IPS-NIHi7 (cell line): Measurements from ENCODE around the gene PHLPP1.

Experiments
- DNase-seq: peaks from one replicate; pipeline ENCODE4 v3.0.0; 2012; ENCODE audit warnings: mixed read lengths; ENCODE audit errors: extremely low spot score

Gene PHLPP1

DNA sequence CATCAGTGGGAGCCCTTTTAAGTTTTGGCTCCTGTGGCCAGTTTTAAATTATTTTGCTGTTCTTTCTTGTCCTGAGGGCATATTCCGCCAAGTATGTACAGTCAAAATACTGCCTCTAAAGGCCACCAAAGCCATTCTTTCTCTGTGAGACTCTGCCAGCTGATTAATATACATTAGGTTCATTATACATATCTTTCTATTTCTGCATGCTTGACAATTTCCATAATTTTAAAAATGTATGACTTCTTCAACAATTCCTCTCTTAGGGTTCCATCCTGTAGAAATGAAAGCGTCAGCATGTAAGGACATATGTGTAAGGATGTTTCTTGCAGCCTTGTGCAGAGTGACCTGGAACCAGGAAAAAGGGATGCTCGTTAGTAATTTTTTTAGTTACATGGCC is 291.9 kb downstream of the PHLPP1 start:
- no peak for DNase-seq

- peak; percentile 72 for DNase-seq
These were observed 300.9 kb downstream of the PHLPP1 start for GRCh38 chr18:63016270-63016669.

DNA sequence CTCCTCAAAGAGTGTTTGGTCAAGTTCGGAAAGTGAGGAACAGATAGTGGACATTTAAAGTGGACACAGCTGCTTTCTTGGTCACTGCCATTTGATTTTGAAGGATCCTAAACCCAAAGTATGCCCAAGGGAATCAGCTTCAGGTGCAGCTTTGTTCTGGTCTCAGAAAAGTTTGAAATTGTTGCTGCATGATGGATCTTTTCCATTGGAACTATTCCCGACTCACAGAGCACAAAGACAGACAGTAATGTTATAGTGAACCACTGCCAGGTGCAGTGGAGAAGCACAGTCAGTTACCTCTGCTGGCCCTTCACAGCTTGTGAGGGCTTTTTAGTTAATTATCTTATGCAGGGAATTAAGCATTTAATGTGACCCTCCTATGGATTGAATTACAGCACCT is 301.7 kb downstream of the PHLPP1 start:
- no peak for DNase-seq

- DNase-seq = no peak
These were observed 302.6 kb downstream of the PHLPP1 start for GRCh38 chr18:63017977-63018376.

- DNase-seq = peak; percentile 89
These were observed 307.2 kb downstream of the PHLPP1 start for GRCh38 chr18:63022429-63023022.

DNA sequence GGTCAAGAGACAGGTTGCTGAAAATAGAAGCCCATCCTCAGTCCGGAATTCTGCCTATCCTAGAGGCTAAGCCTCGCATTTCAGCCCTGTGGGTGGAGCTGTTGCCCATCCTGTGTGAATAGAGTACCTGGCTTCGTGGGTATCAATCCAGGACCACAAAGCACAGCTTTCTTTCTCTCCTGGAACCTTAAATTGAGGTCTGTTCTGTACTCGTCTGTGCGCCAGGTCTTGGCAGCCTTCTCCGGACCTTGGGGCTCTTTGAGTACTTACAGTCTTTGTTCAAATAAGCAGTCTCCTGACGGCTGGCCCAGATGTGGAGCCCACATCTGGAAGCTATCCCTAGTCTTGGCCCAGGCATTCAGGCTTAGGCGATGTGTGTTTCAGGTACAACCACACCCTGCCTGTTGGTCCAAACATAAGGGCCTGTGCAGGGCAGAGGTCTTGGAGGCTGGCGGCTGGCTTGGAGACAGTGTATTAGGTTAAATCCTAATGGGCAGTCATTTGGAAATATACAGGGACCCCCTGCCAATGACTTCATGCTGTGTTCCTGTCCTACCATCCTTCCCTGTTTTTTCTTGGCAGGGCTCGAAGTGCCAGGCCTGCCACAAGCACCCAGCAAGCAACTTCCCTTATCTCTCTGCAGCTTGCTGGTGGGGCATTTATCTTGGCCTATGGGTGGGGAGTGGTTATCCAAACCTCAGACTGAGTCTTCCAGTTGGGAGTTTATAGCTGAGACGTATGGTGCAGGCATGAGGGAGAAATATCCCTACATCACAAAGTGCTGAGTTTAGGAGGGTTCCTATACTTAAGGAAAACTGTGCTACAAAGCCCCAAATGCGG is 310.1 kb downstream of the PHLPP1 start:
- peak; percentile 69 for DNase-seq

DNA sequence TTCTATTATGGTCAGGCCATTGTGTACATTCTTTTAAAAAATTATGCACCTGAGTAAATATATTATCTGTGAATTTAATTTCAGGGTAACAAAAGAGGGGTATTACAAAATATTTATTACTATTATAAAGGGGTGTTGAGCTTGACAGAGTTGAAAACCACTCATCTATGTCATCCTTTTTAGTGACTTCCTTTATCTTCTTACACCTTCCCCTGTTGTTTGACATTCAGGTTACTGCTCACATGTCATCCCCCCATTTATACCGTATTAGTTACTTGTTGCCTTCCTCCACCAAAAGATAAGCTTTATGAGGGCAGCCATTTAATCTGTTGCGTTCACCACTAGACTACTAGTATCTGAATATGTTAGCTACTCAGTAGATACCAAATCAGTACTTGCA is 313.0 kb downstream of the PHLPP1 start:
- DNase-seq = no peak
